ENCODE data around the gene PRKCA.

GRCh38 chr17:66711881-66712321 lies 409.5 kb downstream of the PRKCA start:
- TF ChIP-seq CTCF (IDR thresholded peaks at IDR 0.05 in 2 of 3, conservative IDR thresholded peaks at IDR 0.05 in 1 of 3; ENCODE audit: insufficient read depth in 2 of 3, low read depth in 1 of 3, low read length in 3 of 3): no peak
- no peak for TF ChIP-seq TAF1 (IDR thresholded peaks at IDR 0.05; ENCODE audit: control insufficient read depth, extremely low read depth, insufficient read depth, low read length, severe bottlenecking)
- TF ChIP-seq E2F1 (CRISPR knock-in tag; IDR thresholded peaks at IDR 0.05): no peak
- TF ChIP-seq PURB (CRISPR knock-in tag; IDR thresholded peaks at IDR 0.05; ENCODE audit: low read depth): no peak
- no peak for TF ChIP-seq FOSL1 (tag; conservative IDR thresholded peaks at IDR 0.05)
- no peak for TF ChIP-seq FOS (IDR thresholded peaks at IDR 0.05; ENCODE audit: extremely low read depth, insufficient read length)

Measured in K562 (cell line).